ENCODE data around the gene P2RX7.
A peak's percentile ranks its signal among the peaks of the same experiment; 100 is the strongest.
"Not testable (repeated sequence)": the region's sequence is repeated elsewhere in the genome, so short reads cannot be mapped to it uniquely, and the experiment has no call there.

P2RX7 gene

GRCh38 chr12:121139286-121139685 lies 6.6 kb downstream of the P2RX7 start:
- peak; percentile 27 for DNase-seq

- DNase-seq = no peak
Observed at GRCh38 chr12:121142171-121142950, 9.7 kb downstream of the P2RX7 start.

- no peak for DNase-seq
Observed at GRCh38 chr12:121144416-121144914, 11.8 kb downstream of the P2RX7 start.

GRCh38 chr12:121145221-121145620 lies 12.5 kb downstream of the P2RX7 start:
- no peak for DNase-seq

- DNase-seq = not testable (repeated sequence)
Observed at GRCh38 chr12:121149289-121149688, 16.6 kb downstream of the P2RX7 start.

GRCh38 chr12:121154793-121155375 lies 22.2 kb downstream of the P2RX7 start:
- no peak for DNase-seq

- DNase-seq = no peak
Observed at GRCh38 chr12:121156365-121156764, 23.7 kb downstream of the P2RX7 start.

- DNase-seq = no peak
Observed at GRCh38 chr12:121158085-121158484, 25.4 kb downstream of the P2RX7 start.

GRCh38 chr12:121158728-121159351 lies 26.2 kb downstream of the P2RX7 start:
- DNase-seq = not testable (repeated sequence)

GRCh38 chr12:121159467-121160307 lies 27.0 kb downstream of the P2RX7 start:
- DNase-seq = no peak

GRCh38 chr12:121162384-121162783 lies 29.7 kb downstream of the P2RX7 start:
- no peak for DNase-seq

GRCh38 chr12:121162985-121163384 lies 30.3 kb downstream of the P2RX7 start:
- no peak for DNase-seq

- DNase-seq = not testable (repeated sequence)
Observed at GRCh38 chr12:121164839-121165238, 32.2 kb downstream of the P2RX7 start.

- no peak for DNase-seq
Observed at GRCh38 chr12:121165316-121165715, 32.6 kb downstream of the P2RX7 start.

- DNase-seq = no peak
Observed at GRCh38 chr12:121166356-121166755, 33.7 kb downstream of the P2RX7 start.

- DNase-seq = no peak
Observed at GRCh38 chr12:121167232-121167820, 34.6 kb downstream of the P2RX7 start.

GRCh38 chr12:121167951-121168350 lies 35.3 kb downstream of the P2RX7 start:
- no peak for DNase-seq

- DNase-seq = no peak
Observed at GRCh38 chr12:121170151-121170550, 37.5 kb downstream of the P2RX7 start.

GRCh38 chr12:121170611-121171260 lies 38.1 kb downstream of the P2RX7 start:
- no peak for DNase-seq

- no peak for DNase-seq
Observed at GRCh38 chr12:121172145-121172544, 39.5 kb downstream of the P2RX7 start.

- DNase-seq = no peak
Observed at GRCh38 chr12:121175383-121176119, 42.9 kb downstream of the P2RX7 start.

Measured in NCI-H146 (cell line).